ENCODE data around the gene PUM2.
"Not testable (repeated sequence)": the region's sequence is repeated elsewhere in the genome, so short reads cannot be mapped to it uniquely, and the experiment has no call there.

PUM2 gene

DNA sequence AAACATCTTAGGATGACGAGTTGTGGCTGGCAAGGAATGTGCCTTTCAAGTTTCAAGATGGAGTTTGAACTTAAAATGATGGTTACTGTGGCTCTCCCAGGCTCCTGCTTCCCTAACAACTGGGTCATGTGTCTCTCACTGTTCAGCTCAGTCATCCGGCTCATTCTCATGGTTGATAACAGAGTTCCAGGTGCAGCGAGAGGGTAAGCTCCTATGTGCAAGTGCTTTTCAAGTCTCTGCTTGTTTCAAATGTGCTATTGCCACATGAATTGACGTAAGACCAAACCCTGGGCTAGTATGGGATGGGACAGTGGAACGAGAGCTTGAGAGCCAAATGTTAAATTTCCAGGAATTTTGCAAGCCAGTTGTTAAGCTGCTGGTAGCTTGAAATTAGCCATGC is 19.5 kb upstream of the PUM2 start:
- no peak for DNase-seq

DNA sequence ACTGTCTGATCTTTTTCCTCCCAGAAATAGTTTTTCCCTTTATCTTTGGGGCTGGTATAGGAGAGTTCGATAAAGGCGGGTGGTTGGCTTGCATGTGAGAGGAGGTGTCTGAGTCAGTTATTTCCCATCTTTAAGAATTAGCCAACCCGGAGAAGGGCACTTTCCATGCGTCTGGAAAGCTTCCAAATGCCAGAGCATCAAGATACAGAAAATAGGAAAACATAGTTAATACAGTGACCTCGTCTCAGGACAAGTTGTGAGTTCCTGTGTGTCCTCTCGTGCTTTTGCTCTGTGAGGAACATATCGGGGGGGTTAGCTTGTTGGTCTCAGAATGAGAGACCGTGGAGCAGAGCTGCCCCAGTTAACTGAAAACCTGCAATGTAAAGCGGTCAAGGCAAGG is 18.7 kb upstream of the PUM2 start:
- DNase-seq, result no peak

DNA sequence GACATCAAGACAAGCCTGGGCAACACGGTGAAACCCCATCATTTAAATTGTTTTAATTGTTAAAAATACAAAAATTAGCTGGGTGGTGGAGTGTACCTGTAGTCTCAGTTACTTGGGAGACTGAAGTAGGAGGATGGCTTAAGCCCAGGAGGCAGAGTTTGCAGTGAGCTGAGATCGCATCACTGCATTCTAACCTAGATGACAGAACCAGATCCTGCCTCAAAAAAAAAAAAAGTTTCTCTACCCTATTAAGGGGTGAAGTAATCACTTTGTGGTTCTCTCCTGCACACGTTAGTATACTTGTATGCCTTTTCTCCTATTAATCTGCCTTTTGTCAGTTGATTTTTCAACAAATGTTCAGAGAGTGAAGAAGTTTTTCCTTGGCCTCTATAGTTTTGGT is 18.1 kb upstream of the PUM2 start:
- no peak for DNase-seq

DNA sequence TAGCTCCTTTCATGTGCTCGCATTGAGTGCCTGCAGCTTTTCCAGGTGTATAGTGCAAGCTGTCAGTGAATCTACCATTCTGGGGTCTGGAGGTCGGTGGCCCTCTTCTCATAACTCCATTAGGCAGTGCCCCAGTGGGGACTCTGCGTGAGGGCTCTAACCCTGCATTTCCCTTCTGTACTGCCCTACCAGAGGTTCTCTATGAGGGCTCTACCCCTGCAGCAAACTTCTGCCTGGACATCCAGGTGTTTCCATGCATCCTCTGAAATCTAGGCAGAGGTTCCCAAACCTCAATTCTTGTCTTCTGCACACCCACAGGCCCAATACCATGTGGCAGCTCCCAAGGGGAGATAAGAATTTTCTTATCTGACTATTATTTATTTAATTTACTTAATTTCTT is 17.3 kb upstream of the PUM2 start:
- DNase-seq, result not testable (repeated sequence)

DNA sequence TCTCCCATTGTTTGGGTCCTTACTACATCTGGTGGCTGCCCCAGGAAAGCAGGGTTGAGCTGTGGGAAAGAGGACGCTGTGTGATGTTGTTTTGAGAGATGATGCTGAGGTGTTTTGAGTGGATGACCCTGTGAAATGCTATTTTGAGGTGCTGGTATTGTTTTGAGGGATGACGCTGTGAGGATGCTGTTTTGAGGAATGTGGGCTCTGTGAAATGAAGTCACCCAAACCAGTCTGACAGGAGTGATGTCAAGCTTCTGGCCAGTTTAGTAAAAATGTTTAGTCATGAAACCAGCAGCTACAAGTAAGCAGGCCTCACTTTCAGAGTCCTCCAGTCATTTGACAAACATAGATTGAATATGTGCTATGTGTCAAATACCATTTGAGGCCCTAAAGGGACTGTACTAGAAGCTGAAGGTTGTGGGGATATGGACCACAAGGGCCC is 16.1 kb upstream of the PUM2 start:
- no peak for DNase-seq

DNA sequence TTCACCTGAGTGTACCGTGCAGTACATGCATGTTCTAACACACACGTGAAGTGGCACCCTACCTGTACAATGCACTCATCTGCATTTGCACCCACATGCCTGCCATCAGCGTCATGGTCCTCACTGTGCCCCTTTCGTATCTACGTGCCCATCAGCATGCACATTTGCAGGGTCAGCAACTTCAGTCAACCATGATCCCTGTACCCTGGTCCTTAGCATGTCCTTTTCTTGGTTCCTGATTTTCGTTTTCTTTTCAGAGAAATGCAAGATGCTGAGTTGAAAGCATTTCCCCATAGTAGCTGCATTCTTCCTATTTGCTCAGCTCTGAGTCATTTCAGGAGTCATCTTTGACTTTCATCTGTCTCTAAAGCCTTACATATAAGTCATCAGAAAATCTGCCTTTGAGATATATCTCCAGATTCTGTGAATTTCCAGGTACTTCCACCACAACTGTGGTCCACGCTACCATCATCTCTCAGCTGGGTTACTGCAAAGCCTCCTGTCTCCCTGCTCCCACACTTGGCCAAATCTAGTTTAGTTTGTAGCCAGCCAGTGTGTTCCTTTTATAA is 14.7 kb upstream of the PUM2 start:
- no peak for DNase-seq

DNA sequence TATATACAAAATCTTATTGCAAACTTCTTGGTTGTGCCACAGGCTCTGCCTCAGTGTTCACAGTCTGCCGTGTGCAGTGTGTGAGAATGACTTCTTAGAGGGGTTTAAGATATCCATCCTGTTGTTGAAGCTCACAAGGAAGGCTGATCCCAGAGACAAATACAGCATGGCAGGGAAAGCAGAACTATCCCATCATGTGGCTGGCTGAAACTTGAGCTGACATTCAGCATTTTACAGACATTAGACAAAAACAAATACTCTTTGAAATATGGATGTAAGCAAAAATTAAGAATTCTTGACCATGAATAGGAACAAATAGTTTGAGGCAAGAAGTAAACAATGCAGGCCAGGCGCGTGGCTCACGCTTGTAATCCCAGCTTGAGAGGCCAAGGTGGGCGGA is 12.9 kb upstream of the PUM2 start:
- no peak for DNase-seq

DNA sequence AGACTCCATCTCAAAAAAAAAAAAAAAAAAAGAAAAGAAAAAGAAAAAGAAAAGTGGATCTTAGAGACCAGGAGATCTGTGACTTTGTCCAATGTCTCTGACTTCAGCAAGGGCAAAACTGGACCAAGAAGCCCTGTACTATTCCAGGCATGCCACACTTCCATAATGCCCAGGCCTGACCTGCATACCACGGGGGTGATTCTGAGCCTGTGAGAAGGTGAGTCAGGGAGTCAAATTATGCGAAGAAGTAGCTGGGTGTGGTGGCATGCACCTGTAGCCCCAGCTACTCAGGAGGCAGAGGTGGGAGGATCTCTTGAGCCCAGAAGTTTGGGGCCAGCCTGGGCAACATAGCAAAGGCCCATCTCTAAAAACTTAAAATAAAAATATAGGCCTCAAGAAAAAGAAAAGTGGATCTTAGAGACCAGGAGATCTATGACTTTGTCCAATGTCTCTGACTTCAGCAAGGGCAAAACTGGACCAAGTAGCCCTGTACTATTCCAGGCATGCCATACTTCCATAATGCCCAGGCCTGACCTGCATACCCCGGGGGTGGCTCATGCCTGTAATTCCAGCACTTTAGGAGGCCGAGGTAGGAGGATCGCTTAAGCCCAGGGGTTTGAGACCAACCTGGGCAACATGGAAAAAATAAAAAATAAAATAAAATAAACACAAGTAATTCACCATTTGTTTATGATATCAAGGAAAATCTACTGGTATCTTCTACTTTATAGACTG is 12.2 kb upstream of the PUM2 start:
- DNase-seq, result no peak

DNA sequence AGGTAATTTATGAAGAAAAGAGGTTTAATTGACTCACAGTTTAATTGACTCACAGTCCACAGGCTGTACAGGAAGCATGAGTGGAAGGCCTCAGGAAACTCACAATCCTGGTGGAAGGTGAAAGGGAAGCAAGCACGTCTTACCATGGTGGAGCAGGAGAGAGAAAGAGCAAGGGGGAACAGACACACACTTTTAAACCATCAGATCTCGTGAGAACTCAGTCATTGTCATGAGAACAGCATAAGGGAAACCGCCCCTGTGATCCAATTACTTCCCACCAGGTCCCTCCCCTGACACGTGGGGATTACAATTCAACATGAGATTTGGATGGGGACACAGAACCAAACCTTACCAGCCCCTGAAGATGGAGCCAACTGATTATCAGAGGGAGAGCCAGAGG is 11.2 kb upstream of the PUM2 start:
- no peak for DNase-seq

DNA sequence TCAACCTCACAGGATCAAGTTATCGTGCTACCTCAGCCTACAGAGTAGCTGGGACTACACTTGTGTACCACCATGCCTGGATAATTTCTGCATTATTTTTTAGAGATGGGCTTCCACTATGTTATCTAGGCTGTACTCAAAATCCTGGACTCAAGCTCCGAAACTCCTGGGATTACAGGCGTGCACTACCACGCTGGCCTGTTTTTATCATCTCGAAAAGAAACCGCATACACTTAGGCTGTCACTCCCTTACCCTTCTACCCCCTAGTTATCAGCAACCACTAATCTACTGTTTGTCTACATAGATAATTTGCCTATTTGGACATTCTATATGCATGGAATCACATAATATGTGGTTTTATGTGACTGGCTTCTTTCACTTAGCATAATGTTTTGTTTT is 8.5 kb upstream of the PUM2 start:
- DNase-seq, result no peak

DNA sequence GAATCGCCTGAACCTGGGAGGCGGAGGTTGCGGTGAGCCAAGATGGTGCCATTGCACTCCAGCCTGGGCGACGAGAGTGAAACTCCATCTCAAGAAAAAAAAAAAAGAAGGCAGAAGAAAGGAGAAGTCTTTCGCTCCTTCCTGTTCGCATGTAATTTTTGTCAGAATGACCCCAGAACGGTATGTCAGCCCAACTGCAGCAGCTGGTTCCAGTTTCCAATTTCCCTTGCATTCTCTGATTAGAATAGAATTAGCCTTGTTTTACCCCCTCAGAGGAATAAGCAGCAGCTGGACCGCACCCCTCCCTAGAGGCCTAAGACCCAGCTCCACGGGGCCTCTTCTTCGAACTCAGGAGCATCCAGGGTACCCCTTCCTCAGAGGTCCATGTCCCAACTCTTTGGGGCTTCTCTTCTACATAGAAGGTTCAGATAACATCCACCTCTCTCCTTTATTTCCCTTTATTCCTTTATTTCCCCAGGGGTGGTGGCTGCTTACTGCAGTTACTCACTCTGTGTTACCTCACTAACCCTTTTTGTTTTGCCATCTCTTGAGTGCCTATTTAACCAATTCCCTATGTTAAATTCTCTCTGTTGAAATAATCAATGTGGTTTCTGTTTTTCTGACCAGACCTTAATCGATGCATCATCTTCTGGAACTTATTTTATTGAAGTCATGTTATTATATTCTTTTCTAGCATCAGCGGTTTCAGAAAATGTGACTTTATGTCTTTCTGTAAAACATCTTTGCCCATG is 7.2 kb upstream of the PUM2 start:
- DNase-seq, result no peak

DNA sequence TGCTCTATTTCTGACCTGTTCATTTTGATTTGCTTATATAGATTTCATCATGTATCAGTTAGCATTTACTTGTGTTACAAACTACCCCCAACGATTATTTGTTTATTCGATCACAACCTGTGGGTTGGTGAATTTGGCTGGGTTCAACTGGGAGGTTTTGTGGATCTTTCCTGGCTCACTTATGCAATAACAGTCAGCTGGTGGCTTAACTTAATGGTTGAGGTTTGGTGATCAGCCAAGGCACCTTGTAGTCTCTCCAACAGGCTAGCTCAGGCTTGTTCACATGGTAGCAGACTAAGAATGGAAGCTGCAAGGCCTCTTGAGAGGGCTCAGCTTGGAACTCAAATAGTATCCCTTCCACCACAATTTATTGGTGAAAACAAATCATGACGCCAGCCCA is 5.4 kb upstream of the PUM2 start:
- DNase-seq, result no peak

DNA sequence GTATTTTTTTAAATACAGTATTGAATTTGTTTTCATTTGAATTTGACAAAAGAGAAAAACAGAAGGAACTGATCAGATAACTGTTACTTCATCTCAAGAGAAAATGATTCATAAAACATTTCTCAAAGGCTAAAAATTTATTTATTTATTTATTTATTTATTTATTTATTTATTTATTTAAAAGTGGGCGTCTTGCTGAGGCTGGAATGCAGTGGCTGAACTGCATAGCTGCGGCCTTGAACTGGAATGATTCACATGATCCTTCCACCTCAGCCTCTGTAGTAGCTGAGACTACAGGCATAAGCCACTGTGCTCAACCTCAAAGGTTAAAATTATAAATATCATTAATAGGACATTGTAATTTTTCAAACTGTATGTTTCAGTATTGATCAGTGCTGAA is 4.5 kb upstream of the PUM2 start:
- no peak for DNase-seq

DNA sequence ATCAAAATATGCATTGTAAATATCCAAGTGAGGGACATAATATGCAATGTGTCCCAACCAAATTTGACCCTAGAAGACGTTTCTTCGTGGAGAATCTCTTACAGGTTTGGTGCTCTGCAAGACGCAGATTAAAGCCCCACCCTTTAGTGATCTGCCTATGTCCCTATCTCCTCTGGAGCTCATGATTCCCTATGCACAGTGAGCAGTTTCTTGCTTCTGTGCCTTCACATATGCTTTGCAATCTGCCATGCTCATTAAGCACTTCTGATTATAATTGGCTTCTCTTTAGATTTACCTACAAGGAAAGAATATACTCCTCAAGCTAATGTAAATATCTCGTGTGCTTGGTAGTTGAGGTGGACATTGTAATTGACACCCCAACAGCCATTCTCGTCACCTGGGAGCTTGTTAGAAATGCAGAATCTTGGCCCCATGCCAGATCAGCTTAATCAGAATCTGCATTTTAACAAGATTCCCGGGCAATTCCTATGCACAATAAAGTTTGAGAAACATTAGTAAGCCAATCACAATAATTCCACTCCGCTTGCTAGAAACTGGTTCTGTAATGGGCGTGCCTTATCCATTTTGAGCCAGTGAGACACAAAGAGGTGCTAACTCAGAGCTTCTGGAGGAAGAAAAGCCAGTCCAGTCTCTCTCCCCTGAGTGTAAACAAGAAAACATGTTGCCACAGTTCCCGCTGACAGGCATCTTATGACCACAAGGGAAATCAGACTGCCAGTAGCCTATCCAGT is 2.8 kb upstream of the PUM2 start:
- DNase-seq, result no peak

DNA sequence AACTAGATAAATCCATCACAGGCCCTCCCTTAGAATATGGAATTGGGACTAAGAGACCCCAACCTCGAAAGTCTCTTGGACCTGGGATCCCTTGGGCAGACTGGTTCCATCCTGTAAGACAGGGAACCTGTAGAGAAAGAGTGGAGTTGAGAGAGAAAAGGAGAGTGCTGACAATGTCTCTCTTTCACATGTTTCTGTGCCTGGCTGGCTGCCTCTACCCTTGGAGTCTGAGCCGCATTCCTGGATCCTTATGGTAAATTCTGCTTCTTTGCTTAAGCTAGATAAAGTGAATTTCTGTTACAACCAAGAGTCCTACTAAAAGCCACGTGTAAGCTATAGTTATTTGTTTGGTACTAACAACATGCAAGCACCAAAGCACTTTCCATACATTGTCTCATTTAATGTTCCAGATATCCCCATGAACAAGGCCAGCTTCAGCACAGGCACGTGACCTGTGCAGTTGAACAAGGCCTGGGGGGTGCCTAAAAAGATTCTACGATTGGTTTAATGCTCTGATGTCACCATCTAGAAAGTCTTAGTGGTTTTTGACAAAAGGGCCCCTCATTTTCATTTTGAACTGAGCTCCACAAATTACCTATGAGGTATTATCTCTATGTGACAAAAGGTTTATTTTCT is 2.1 kb upstream of the PUM2 start:
- DNase-seq, result no peak

DNA sequence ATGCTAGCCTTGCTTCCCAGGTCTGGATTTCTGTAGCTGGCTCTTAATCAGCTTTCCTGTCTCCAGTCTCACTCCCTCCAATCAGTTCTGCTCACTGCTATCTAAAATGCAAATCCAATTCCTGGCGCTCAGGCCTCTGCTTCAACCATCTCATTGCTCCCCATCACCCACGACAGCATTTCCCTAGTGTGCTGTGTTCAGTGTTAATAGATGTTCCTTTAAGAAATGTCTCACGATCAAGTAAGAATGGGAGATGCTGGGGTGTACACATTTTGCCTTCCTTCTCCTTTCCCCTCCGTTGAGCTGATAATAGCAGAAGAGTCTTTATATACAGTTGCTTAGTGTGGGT is 1.6 kb upstream of the PUM2 start:
- no peak for DNase-seq

DNA sequence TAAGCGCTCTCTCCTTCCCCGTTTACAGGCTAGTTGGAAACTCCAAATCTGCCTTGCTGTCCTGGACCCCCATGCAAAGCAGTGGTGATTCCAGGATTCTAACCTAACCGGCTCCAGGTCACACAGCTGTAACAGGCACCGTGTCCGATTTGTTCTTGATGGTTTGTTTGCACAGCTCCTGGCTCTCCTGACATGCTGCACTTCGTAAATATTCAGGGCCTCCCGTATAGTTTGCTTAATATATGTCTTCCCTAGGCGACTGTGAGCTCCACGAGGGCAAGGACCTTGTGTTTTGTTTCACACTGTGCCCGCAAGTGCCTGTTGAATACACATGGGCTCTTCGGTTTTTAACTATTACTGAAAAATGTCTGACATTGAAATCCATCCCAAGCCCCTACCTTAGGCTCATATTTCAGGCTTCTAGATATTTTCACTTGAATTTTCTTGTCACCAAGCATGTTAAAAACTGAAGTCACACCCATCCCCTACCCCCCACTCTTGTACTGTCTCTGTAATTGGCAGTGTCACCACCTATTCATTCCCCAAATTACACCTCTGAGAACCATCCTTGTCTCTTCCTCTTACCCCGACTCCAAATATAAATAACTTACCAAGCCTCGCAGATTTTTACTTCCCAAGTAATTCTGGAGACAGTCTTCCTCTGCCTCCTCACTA is 1.0 kb upstream of the PUM2 start:
- no peak for DNase-seq

DNA sequence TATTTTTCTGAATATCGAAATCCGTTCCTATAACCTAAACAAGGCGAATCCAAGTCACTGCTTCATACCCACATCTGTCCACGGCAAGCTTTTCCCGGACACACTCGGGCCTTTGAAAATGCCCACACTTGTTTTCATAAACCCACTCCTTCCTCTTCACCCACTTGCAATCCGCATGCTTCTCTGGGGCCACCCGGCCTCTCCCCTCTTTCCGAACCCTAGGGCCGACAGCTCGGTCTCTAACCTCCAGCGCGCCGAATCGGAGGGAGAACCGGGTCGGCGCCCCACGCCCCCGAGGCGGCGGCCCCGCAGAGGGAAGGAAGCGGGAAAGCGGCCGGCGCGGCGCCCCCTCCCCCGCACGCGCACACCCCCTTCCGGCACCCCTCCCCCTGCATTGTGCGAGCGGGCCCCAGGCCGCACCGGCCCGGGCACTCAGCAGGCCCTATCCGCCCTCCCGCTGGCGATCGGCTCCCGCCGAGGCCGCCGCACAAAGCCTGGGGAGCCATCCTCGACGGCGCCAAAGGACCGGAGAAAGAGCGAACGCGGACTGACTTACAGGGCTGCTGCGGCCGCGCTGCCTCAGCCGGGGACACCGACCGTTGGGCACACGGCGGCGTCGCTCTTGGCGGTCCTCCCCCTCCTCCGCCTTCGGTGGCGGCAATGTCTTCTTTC is 467 bp downstream of the PUM2 start:
- peak; percentile 54 for DNase-seq

DNA sequence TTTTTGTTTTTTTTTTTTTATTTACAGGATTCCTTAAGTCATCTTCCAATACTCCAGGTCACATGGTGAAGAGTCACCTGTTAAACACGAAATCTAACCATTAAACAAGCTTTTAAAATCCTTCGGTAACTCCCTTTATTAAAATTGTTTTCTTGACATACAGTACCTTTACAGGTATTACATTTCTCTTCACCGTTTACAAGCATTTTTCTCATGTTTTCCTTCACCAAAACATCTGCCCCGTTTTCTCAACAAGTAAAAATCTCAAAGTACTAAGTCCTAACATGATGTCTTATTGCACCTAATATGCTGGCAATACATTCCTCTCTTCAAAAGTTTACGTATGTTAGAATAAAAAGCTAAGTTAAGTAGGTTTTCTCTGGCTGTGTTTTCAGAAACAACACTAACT is 1.1 kb downstream of the PUM2 start:
- peak; percentile 6 for DNase-seq

DNA sequence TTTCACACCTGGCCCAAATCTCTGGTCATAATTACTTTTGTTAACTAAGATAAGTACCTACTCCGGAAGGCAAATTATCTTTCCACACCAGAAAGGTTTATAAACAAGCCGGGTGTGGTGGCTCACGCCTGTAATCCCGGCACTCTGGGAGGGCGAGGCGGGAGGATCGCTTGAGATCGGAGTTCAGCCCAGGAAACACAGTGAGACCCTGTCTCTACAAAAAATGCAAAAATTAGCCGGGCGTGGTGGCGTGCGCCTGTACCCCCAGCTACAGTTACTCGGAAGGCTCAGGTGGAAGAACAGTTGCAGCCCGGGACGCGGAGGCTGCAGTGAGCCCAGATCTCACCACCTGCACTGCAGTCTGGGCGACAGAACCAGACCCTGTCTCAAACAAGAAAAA is 2.1 kb downstream of the PUM2 start:
- no peak for DNase-seq

DNA sequence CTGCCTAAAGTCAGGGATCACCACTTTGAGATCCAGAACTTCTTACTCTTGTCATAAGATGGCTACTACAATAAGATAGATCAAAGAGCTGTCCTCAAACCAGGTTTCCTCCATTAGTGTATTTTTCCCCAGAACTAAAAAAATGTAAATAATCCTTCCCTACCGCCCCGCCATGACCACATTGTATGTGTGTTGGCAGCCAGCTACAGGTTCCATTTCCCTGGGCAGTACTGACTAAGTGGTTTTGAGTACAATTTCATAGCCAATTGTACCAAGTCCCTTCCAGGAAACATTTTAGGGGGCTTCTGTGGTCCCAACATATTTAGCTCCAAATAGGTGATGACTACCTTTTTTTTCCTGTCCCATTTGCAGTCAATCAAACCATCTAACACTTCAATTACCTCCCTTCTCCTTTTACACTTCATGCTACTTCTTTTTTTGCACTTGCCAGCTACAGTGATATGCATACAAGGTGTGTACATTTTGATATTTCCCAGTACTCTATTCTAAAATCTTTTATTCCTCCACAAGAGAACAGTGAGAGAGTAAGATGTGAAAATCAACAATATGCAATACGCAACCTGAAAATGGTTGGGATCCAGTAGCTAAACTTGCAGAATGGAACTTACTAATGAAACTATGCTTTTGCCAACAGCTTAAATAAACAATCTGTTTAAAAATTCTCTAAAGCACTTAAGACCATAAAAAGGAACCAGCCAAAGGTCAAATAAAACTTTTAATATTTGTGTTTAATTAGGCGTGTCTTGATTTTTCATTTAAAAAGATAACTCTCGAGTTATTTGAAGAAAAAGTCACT is 3.9 kb downstream of the PUM2 start:
- no peak for DNase-seq

Measured in midbrain (tissue), 1 donor.